Activated naive CD4-positive, alpha-beta T cell treated with anti-CD3 and anti-CD28 coated beads, Interleukin-2, amount 50 U/mL, for 16 hours (primary cell): Measurements from ENCODE around the gene ATAD5.
A peak's percentile ranks its signal among the peaks of the same experiment; 100 is the strongest.
"Not testable (repeated sequence)": the region's sequence is repeated elsewhere in the genome, so short reads cannot be mapped to it uniquely, and the experiment has no call there.

Experiments used
- DNase-seq: peaks from one replicate; pipeline ENCODE4 v3.0.0-alpha.2; 2020

The ATAD5 gene

GRCh38 chr17:30913955-30914354 lies 82.2 kb downstream of the ATAD5 start:
- no peak for DNase-seq

- DNase-seq = no peak
These were observed 84.3 kb downstream of the ATAD5 start for GRCh38 chr17:30915833-30916611.

GRCh38 chr17:30917050-30917449 lies 85.3 kb downstream of the ATAD5 start:
- no peak for DNase-seq

GRCh38 chr17:30920282-30920681 lies 88.5 kb downstream of the ATAD5 start:
- DNase-seq = no peak

DNA sequence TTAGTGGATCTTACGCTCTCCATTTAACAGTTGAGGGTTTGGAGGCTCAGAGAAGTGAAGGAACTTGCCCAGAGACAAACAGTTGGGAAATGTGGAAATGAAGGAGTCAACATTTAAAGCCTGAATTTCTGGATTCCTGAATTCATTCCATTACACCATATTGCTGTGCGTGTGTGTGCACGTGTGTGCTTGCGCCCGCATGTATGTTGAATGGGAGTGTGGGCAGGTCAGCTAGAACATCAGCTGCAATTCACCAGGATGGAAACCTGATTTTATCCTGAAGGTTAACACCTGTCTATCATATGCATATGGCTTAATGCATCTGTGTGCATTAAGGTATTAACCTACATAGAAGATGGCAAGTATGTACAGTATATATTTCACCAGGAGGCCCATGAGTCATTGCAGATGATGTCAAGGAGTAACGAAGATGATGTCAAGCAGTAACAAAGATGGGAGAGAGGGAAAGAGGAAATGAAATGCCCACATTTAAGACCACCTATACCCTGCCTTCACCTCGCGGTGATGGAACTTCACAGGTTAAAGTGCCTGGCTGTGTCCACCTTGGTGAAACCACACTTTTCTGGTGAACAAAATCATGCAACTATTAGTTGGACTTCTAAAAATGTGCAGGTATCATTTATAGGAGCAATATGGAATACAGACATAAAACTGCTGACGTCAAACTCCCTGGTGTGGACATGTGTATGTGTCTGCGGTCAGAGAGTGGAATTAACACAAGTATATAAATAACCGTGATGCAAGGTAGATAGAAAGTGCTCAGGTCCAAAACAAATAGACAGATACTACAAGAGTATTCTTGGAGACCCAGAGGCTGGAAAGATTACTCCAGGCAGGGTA lies 89.1 kb downstream of the ATAD5 start:
- DNase-seq = no peak

- DNase-seq = no peak
These were observed 89.9 kb downstream of the ATAD5 start, which contains the start of gene ADAP2 for GRCh38 chr17:30921544-30922196. Gene ADAP2 (plus strand): TSS chr17:30921945. CDS start chr17:30922015, 70 bp downstream.

GRCh38 chr17:30922235-30923030 lies 90.7 kb downstream of the ATAD5 start:
- DNase-seq = peak; percentile 16

- DNase-seq = no peak
These were observed 92.6 kb downstream of the ATAD5 start for GRCh38 chr17:30924341-30924740.

GRCh38 chr17:30926516-30926915 lies 94.8 kb downstream of the ATAD5 start:
- DNase-seq = no peak

GRCh38 chr17:30927756-30928155 lies 96.0 kb downstream of the ATAD5 start:
- no peak for DNase-seq

GRCh38 chr17:30928584-30928983 lies 96.8 kb downstream of the ATAD5 start:
- DNase-seq = no peak

DNA sequence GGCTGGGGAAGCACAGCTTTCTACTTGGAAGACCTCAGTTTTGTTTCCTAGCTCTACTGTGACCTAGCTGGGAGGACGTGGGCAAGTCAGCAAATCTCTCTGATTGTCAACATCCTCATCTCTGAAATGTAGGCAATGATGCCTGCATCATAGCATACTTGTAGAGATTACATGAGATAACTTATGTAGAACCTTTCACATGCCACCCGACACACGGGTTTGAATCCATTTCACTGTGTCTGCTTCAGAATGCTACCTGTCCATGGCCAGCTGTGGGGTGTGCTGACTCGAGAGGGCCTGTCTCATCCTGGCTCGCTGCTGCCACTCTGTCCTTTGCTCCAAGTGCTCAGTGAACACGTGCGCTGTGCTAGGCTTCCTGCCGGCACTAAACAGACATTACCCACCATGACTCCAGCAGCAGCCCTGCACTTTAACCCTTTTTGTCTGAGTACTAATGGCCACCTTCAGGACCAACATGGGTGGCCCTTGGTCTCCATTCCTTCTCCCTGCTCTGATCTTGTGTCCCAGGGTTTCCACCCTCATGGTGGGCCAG lies 97.4 kb downstream of the ATAD5 start:
- no peak for DNase-seq

DNA sequence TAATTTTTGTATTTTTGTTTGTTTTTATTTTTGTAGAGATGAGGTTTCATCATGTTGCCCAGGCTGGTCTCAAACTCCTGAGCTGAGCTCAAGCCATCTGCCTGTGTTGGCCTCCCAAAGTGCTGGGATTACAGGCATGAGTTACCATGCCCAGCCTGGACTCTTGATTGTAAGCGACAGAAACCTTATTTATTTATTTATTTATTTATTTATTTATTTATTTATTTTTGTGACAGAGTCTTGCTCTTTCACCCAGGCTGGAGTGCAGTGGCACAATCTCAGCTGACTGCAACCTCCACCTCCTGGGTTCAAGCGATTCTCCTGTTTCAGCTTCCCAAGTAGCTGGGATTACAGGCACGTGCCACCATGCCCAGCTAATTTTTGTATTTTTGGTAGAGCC lies 98.1 kb downstream of the ATAD5 start:
- not testable (repeated sequence) for DNase-seq

DNA sequence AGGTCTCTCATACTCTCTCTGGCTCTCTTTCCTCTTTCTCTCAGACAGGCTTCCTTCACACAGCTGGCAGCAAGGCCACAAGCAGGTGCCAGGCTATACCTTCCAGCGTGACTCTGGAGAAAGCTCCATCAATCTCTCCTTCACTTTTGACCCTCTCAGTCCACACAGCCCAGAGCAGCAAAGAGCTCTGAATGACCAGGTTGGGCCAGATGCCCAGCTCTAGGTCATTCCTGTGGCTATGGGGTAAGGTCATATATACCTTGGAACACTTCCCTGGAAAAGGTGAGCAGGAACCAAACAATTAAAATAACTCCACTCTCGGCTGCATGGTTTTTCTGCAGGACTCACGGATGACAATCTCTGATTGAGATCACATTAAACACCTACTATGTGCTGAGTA lies 98.7 kb downstream of the ATAD5 start:
- DNase-seq = no peak

DNA sequence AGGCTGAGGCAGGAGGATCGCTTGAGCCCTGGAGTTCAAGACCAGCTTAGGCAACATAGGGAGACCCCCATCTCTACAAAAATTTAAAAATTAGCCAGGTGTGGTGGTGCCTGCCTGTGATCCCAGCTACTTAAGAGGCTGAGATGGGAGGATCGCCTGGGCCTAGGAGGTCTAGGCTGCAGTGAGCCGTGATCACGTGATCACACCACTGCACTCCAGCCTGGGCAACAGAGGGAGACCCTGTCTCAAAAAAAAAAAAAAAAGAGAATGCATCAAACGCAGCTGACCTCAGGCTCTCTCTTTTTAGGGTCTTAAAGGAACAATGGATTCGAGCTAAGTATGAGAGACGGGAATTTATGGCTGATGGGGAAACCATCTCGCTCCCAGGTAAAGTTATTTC lies 99.8 kb downstream of the ATAD5 start:
- not testable (repeated sequence) for DNase-seq

DNA sequence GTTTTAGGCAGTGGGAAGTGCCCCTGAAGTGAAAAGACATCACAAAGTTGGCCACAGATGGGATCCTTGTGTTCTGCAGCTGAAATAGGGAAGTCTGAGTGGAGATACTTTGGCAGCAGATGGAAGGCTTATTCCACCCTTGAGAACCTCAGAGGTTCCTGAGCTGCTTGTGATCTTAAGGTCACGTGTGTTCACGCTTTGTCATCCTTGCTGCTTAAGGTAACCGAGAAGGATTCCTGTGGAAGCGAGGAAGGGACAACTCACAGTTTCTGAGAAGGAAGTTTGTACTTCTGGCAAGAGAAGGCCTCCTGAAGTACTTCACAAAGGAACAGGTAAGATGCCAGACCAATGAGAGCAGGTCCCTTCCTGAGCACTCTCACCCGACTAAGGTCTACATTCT lies 102.2 kb downstream of the ATAD5 start:
- DNase-seq = no peak

DNA sequence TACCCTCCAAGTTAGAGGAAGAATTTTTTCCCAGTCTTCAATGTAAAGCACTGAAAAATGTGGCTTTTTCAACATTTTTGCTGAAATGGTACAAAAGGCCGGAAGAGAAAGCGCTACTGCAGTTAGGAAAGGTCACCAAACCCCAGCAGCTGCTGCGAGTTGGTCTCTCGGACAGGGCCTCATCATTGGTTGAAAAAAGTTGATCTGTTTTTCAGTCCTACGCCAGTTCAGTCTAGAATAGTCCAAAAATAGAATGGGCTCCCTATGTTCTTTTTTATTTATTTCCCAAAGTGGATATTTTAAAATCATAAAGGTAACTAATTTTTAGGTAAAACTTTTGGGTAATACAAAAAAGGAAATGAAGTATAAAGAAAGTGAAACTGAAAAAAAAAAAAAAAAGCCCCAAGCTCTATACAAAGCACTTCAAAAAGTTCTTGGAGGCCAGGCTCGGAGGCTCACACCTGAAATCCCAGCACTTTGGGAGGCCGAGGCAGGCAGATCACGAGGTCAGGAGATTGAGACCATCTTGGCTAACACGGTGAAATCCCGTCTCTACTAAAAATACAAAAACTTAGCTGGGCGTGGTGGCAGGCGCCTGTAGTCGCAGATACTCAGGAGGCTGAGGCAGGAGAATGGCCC lies 107.4 kb downstream of the ATAD5 start:
- DNase-seq = no peak

DNA sequence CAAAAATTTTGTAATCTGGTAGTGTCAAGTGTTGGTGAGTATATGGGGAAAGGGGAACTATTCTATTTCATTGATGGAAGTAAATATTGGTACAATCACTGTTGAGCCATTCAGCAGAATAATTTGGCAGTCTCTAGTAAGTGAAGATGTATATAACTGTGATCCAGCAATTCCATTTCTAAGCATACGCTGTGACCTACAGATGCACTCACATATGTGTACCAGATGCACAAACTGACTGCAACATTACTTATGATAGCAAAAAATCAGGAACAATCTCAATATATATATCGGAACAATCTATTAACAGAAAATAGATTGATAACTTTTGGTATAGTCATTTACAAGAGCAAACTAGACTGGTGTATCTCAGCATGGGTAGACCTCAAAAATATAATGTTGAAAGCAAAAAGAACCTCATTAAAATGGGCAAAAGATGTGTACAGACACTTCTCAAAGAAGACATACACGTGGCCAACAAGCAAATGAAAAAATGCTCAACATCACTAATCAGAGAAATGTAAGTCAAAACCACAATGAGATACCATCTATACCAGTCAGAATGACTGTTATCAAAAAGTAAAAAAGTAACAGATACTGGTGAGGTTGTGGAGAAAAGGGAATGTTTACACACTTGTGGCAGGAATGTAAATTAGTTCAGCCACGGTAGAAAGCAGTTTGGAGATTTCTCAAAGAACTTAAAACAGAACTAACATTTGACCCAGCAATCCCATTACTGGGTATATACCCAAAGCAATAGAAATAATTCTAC lies 110.7 kb downstream of the ATAD5 start:
- DNase-seq = no peak
